Keratinocyte (primary cell): ENCODE measurements around the gene ZNF644.
"Not testable (repeated sequence)": the region's sequence is repeated elsewhere in the genome, so short reads cannot be mapped to it uniquely, and the experiment has no call there.

ENCODE experiments used
- CTCF ChIP-seq, 3 experiments: IDR thresholded peaks in 1 of 3; conservative IDR thresholded peaks in 1 of 3; optimal IDR thresholded peaks in 1 of 3; 2 replicates in 2 of 3; 3 replicates in 1 of 3; pipeline versions ENCODE3 to v1.5.1; 2011; ENCODE audit warnings: low read length in 3 of 3, mild to moderate bottlenecking in 3 of 3, moderate library complexity in 2 of 3, control low read depth in 1 of 3, inconsistent platforms in 1 of 3; ENCODE audit not compliant: insufficient read depth in 2 of 3; ENCODE audit errors: extremely low read depth in 1 of 3
- EZH2 ChIP-seq: IDR thresholded peaks from one replicate; pipeline ENCODE4 v1.6.1; 2012; ENCODE audit warnings: inconsistent platforms, mild to moderate bottlenecking, low read length, moderate library complexity

- TF ChIP-seq CTCF (optimal IDR thresholded peaks at IDR 0.05 in 1 of 3, IDR thresholded peaks at IDR 0.05 in 1 of 3, conservative IDR thresholded peaks at IDR 0.05 in 1 of 3; ENCODE audit: extremely low read depth in 1 of 3, insufficient read depth in 2 of 3, low read length in 3 of 3); EZH2: not testable (repeated sequence)
Observed at GRCh38 chr1:90927674-90928073, 94.2 kb downstream of the ZNF644 start.
